Ovary (tissue), 9 donors: Measurements from ENCODE around the gene ROR2. TPM values are rescaled to one million over a fixed set of nuclear protein-coding genes. Genes with fewer than 3 reads are reported as not detected.

Experiments
- DNase-seq, 5 donors: peaks; one replicate each; pipeline ENCODE4 v3.0.0-alpha.2; 2019 to 2020
- H3K27ac ChIP-seq, 2 donors: fragments of 200-600 bp; one replicate each; pipeline versions ENCODE4 v1.5.1 to v1.8.0; 2019 to 2022
- H3K27me3 ChIP-seq: fragments of 200-600 bp; one replicate; pipeline ENCODE4 v1.8.0; 2022
- H3K36me3 ChIP-seq: fragments of 200-600 bp; sonication (generic); one replicate; pipeline ENCODE4 v1.5.1; 2019
- H3K4me1 ChIP-seq: one replicate; pipeline ENCODE4 v1.8.1; 2013; ENCODE audit warnings: mild to moderate bottlenecking, moderate library complexity; ENCODE audit not compliant: insufficient read depth
- H3K4me3 ChIP-seq: fragments of 200-600 bp; sonication (generic); one replicate; pipeline ENCODE4 v1.5.1; 2017
- H3K9me3 ChIP-seq, 2 donors: fragments of 200-600 bp in 1 of 2; sonication (generic) in 1 of 2; one replicate each; pipeline versions ENCODE4 v1.5.1 to v1.8.1; 2013 to 2019; ENCODE audit warnings: mild to moderate bottlenecking in 1 of 2, moderate library complexity in 1 of 2
- EP300 ChIP-seq: sonication (generic); formaldehyde crosslinking; IDR thresholded peaks from one replicate; pipeline ENCODE4 v1.6.1; 2017; ENCODE audit warnings: antibody characterized with exemption
- POLR2A ChIP-seq: fragments of 450-650 bp; IDR thresholded peaks from one replicate; pipeline ENCODE4 v1.6.1; 2017; ENCODE audit warnings: antibody characterized with exemption, mild to moderate bottlenecking, moderate library complexity
- whole genome bisulfite sequencing, 3 donors: extraction: QIAGEN DNeasy Blood & Tissue Kit in 1 of 3; methylation state at CpG; one replicate each; pipeline versions ENCODE4 v1.1.5 to v1.1.7; 2013 to 2017; 5-methylcytosine and 5-hydroxymethylcytosine counted together
- intact Hi-C, 4 donors: fragments of 100-400 bp; cut with DNase I; formaldehyde crosslinking; loops; one replicate each; pipeline versions ENCODE4 v1.11.0 to v1.15.1; 2022 to 2023
- polyA plus RNA-seq, 2 donors: library from polyadenylated mRNA; stranded (reverse); fragments of 200-250 nt in 1 of 2; fragments of 350-450 nt in 1 of 2; fragmentation: Illumina TruSeq in 1 of 2; extraction: RNeasy Lipid Tissue Mini Kit (QIAGEN cat#74804) in 1 of 2; gene quantifications; one replicate each; pipeline ENCODE4 v1.2.3, GENCODE V29; 2013 to 2014
- total RNA-seq, 7 donors: library from RNA; depleted of rRNA in 2 of 7; stranded (reverse); fragments of >200 nt in 2 of 7; fragmentation: NEBNext Ultra II Directional in 3 of 7; extraction: Animal tissue kit (Norgen Biotek cat#: 25700) in 3 of 7; gene quantifications; one replicate each; pipeline versions ENCODE4 v1.1.0 to v1.2.4, GENCODE V29; 2016 to 2023
- TF ChIP-seq, protein P1 (sequence below), 3 donors: fragments of 450-650 bp in 2 of 3; fragments of 200-600 bp in 1 of 3; IDR thresholded peaks; one replicate each; pipeline versions ENCODE4 v1.5.1 to v1.8.0; 2016 to 2022; ENCODE audit warnings: antibody characterized with exemption in 3 of 3, mild to moderate bottlenecking in 1 of 3
- donor health status: DM: no; HTN: no; CAD: no; lungs with moderate emphysema.
- donor health status: DM: no; HTN: no; CAD: no.
- donor health status: Bipolar disorder and iron deficiency.
- donor health status: DM: yes; HTN: yes; CAD: no.
- donor health status: DM: no; HTN: no; CAD: no.
- donor health status: DM: yes; HTN: yes; CAD: no.

The ROR2 gene
- total and polyA plus RNA-seq, 9 donors: 11.4 to 35.5 (median 27.7) TPM

DNA sequence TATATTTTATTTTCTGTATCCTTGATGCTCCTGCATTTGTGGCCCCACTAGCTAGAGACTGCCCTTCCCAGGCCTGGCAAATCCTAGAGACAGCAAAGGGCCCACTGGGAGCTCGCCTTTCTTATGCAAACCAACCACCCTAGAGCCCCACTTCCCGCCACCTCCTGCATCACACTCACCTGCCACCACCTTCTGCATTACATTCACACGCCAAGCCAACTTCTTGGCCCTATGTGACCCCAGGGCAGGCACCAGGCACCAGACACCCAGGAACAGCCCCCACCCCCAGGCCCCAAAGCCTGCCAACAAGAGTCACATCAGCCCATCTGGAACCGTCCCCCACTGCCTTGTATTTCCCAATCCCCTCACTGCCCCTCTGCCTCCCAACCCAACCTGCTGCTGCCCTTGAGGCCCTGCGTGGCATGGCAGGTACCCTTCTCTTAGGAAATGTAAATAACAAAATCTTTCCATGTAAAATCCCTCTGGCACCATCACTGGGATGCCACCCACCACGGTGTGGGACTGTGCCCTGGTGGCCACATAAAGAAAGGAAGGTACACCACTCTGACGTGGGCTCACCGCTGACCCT lies 22.0 kb downstream of the ROR2 start:
- H3K9me3 ChIP-seq: no peaks in the 10 kb centered on the region
- TF ChIP-seq EP300 (no peak), POLR2A (no peak)
- no peak overlapping the region for H3K4me3 ChIP-seq
- H3K27me3 ChIP-seq: no peaks in the 10 kb centered on the region
- H3K27ac ChIP-seq: no peak overlapping the region
- WGBS, 3 donors: 93 to 96% (median 95%) methylated on average over 8 of the region's 8 CpGs
- no peaks in the 10 kb centered on the region for H3K36me3 ChIP-seq
- intact Hi-C loops: no loop called here
- H3K4me1 ChIP-seq: no peaks in the 10 kb centered on the region
- no peak for DNase-seq

DNA sequence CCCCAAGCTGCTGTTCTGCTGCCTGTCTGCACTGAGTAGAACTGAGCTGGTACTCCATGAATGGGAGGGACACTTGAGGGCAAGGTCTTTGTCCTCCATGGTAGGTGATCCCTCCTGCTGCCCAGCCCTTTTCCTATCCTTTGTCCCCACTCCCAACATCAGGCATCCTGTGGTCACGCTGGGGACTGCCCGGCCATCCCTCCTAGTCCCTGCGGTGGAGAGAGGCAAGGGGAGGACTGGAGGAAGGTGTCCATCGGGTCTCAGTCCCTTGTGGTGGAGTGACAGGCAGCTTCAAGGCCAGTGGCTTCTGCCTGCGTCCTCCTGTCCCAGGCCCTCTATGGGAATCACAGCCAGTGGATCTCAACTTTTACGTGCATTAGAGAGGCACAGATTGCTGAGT lies 25.9 kb downstream of the ROR2 start:
- Histone ChIP-seq H3K4me1 (peaks cover 2% of the 10 kb centered on the region), H3K9me3 (no peaks in the 10 kb centered on the region), H3K36me3 (no peaks in the 10 kb centered on the region), H3K4me3 (no peak overlapping the region), H3K27me3 (no peaks in the 10 kb centered on the region), H3K27ac (no peak overlapping the region)
- intact Hi-C loops: no loop called here
- WGBS, 3 donors: 89 to 92% (median 90%) methylated on average over 6 of the region's 6 CpGs
- TF ChIP-seq POLR2A: no peak
- TF ChIP-seq EP300: no peak
- TF ChIP-seq, protein P1, sequence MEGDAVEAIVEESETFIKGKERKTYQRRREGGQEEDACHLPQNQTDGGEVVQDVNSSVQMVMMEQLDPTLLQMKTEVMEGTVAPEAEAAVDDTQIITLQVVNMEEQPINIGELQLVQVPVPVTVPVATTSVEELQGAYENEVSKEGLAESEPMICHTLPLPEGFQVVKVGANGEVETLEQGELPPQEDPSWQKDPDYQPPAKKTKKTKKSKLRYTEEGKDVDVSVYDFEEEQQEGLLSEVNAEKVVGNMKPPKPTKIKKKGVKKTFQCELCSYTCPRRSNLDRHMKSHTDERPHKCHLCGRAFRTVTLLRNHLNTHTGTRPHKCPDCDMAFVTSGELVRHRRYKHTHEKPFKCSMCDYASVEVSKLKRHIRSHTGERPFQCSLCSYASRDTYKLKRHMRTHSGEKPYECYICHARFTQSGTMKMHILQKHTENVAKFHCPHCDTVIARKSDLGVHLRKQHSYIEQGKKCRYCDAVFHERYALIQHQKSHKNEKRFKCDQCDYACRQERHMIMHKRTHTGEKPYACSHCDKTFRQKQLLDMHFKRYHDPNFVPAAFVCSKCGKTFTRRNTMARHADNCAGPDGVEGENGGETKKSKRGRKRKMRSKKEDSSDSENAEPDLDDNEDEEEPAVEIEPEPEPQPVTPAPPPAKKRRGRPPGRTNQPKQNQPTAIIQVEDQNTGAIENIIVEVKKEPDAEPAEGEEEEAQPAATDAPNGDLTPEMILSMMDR (IDR thresholded peaks at IDR 0.05): no peak
- DNase-seq: no peak

GRCh38 chr9:91923145-91923544 lies 26.9 kb downstream of the ROR2 start:
- intact Hi-C loops: no loop called here
- 58 to 73% (median 64%) methylated on average over 1 of the region's 1 CpG for WGBS, 3 donors
- DNase-seq: no peak
- H3K4me1 ChIP-seq: peaks cover 2% of the 10 kb centered on the region
- no peaks in the 10 kb centered on the region for H3K27me3 ChIP-seq
- TF ChIP-seq POLR2A (no peak), EP300 (no peak)
- TF ChIP-seq, protein P1 (IDR thresholded peaks at IDR 0.05): no peak
- H3K4me3 ChIP-seq: no peak overlapping the region
- no peaks in the 10 kb centered on the region for H3K36me3 ChIP-seq
- H3K9me3 ChIP-seq: no peaks in the 10 kb centered on the region
- no peak overlapping the region for H3K27ac ChIP-seq

- TF ChIP-seq POLR2A: no peak
- TF ChIP-seq, protein P1 (IDR thresholded peaks at IDR 0.05): no peak
- no peak for TF ChIP-seq EP300
- H3K4me1 ChIP-seq: peaks cover 2% of the 10 kb centered on the region
- intact Hi-C loops: no loop called here
- H3K36me3 ChIP-seq: no peaks in the 10 kb centered on the region
- no peak overlapping the region for H3K4me3 ChIP-seq
- H3K27ac ChIP-seq: no peak overlapping the region
- no peaks in the 10 kb centered on the region for H3K27me3 ChIP-seq
- no peaks in the 10 kb centered on the region for H3K9me3 ChIP-seq
- no peak for DNase-seq
- 87 to 96% (median 93%) methylated on average over 9 of the region's 9 CpGs for WGBS, 3 donors
Measured at GRCh38 chr9:91921371-91921770, 28.7 kb downstream of the ROR2 start.

DNA sequence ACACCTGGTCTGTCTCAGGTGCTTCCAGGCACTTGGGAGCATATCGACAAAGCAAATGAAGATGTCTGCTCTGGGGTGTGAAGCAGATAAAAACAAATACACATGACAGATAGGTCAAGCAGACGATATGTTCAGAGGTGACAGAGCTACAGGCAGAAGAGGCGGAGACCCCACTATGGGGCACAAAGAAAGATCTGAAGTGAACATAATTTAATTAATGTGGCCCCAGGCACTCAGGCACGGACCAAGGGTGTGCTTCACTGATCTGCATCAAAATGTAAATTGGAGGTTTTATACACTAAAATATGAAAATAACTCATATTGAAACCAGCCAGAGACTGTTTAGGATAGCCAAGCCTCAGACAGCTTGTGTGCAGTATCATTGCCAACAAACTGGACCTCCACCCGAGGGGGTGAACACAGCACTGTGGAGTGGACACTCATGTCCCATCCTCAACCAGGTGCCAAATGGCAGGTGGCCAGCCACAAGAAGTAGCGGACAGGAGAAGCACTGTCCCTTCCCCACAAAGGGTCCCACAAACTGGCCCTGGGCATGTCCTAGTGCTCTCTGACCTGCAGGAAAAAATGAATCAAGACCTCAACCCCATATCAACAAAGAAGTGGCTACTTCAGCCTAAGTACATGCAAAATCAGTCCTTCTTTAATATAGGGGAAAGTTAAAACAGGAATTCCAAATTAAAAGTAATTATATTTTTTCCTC lies 29.2 kb downstream of the ROR2 start:
- DNase-seq: no peak
- Histone ChIP-seq H3K9me3 (no peaks in the 10 kb centered on the region), H3K27me3 (no peaks in the 10 kb centered on the region), H3K36me3 (no peaks in the 10 kb centered on the region), H3K27ac (no peak overlapping the region), H3K4me3 (no peak overlapping the region), H3K4me1 (peaks cover 2% of the 10 kb centered on the region)
- 64 to 78% (median 66%) methylated on average over 6 of the region's 6 CpGs for WGBS, 3 donors
- intact Hi-C loops: no loop called here
- TF ChIP-seq EP300: no peak
- TF ChIP-seq, protein P1 (IDR thresholded peaks at IDR 0.05): no peak
- no peak for TF ChIP-seq POLR2A
